Measurements from ENCODE around the gene U2AF1L4. TPM values are rescaled to one million over a fixed set of nuclear protein-coding genes. Genes with fewer than 3 reads are reported as not detected.

The U2AF1L4 gene
- total RNA-seq, 1 experiment from 2014 or later = 6.0 TPM

DNA sequence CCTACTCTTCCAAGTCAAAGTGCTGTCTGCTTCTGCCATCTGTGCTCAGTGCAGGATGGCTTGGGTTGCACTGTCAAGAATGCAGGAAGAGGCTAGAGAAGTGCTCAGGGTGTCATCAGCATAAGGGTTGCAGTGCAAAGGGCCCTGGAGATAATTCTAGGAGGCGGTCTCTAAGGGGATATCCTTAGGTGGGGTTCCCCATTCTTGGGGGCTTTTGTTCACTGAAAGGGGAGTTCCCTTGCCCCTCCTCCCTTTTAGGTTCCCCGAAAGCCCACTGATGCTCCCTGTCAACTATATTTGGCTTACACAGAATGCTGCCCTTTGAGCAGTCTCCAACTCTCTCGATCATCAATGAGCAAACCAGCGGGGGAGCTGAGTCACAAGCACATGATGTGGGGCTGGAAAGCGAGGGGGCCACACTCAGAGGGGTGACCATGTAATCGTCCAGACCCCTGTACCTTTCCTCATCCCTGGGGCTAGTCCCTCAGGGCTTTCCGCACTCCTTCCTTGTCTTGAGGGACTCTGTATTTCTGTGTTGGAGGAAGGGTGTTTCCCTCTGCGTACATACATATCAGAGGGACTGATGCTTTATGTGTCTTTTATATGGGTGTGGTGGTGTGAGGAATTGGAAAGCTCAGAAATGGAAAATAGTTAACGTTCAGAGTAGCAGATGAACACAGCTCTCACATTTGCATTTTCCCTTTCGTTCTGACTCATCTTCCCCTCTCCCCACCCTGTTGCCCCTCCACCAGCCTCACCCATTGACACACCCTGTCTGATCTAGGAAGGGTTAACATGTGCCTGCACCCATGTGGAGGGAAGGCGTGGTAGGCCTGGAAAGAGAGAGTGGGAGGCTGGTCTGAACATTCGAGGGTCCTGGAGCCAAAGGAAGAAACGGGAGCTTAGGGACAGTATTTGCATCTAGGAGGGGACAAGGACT is 34.2 kb downstream of the U2AF1L4 start:
- DNase-seq (ENCODE audit: low read depth, low spot score) = no peak
- in situ Hi-C loops (cut with HindIII; ENCODE audit: low pct_unique_long_range_greater_than_20kb, low sequenced_read_pairs) = no loop called here

DNA sequence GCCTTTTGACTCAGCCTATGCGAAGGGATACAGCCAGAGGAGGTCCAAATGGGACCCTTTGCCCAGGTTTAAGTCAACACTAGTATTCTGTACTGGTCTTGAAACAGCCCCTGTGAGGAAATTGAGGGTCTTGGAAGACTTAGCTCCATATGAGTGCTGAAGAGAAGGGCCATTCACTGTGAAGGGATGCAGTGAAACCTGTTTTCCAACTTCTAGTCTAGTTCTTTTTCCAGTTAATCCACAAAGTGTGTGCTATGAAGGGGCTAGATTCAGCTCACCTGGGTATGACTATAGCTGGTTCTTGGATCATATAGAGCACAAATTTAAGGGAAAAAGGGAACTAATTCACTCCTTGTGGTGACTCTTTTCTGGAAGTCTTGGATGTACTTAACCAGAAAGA is 36.8 kb downstream of the U2AF1L4 start:
- no peak for DNase-seq (ENCODE audit: low read depth, low spot score)
- in situ Hi-C loops (cut with HindIII; ENCODE audit: low pct_unique_long_range_greater_than_20kb, low sequenced_read_pairs) = no loop called here

DNA sequence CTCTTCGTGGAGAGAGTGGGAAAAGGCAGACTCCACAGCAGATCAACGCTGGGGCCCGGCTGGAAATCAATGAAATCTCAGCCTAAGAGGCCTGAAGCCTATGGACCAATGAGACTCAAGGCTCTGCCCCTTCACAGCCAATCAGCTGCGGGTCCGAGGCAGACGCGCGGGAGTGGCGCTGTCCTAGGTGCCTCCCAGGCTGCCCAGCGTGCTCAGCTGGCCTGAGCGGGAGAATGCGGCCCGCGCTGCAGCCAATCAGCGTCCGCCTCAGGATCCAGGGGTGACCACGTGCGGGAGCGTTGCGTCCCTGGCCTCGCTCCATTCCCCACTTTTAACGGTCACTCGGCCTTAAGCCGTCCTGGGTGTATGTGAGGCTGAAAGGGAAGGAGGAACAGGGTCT is 41.0 kb downstream of the U2AF1L4 start, which contains the start of gene ZBTB32:
Gene ZBTB32 (plus strand): TSS at position 341 of the 400 bp plus-strand sequence. CDS start 10,069 bp downstream, outside the sequence.
- in situ Hi-C loops (cut with HindIII; ENCODE audit: low pct_unique_long_range_greater_than_20kb, low sequenced_read_pairs) = no loop called here
- DNase-seq (ENCODE audit: low read depth, low spot score) = no peak

DNA sequence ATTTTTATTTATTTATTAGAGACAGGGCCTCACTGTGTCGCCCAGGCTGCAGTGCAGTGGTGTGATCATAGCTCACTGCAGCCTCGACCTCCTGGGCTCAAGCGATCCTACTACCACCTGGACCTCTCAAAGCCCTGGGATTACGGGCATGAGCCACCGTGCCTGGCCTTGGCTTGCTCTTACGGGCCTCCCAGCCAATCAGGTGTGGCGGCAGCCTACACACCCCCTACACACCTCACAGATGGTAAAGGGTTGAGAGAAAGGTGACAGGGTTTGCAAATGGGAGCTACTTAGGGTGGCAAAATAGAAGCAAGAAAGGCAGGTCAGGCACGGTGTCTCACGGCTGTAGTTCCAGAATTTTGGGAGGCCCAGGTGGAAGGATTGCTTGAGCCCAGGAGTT is 41.9 kb downstream of the U2AF1L4 start:
- no peak for DNase-seq (ENCODE audit: low read depth, low spot score)
- in situ Hi-C loops (cut with HindIII; ENCODE audit: low pct_unique_long_range_greater_than_20kb, low sequenced_read_pairs) = no loop called here

DNA sequence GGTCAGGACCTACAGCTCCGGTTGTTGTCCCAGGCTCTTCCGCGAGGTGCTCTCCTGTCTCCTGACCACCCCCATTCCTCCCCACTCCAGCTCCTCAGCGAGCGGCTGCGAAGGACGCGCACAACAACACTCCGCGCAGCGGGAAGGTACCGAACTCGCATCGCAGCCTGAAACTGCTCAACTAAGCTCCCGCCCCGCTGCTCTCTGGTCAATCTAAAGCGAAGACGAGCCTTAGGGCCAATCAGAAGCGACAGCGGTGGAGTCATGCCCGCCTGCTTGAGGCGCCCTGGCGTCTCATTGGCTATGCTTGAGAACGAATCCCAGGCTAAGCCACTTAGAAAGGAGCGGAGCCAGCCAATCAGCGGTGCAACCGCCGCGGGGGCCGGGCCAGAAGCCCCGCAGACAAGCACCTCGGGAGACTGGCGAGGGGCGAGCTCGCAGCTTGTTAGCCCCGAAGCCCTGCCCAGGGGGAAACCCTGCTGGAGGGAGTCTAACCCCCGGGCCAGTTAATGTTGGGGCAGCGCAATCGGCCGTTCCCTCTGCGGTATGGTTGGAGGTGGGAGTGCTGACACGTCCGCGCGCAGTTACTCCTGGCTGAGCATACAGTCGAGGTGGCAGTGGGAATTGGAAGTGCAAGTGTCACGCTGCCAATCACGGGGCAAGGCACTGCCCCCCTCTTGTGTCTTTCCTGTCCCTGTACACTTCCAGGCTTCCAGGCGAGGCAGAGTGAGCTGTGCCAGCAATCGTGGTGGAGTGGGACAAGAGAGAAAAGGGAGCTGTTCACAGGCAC is 42.8 kb downstream of the U2AF1L4 start:
- DNase-seq (ENCODE audit: low read depth, low spot score) = peak; percentile 98
- in situ Hi-C loops (cut with HindIII; ENCODE audit: low pct_unique_long_range_greater_than_20kb, low sequenced_read_pairs) = no loop called here

DNA sequence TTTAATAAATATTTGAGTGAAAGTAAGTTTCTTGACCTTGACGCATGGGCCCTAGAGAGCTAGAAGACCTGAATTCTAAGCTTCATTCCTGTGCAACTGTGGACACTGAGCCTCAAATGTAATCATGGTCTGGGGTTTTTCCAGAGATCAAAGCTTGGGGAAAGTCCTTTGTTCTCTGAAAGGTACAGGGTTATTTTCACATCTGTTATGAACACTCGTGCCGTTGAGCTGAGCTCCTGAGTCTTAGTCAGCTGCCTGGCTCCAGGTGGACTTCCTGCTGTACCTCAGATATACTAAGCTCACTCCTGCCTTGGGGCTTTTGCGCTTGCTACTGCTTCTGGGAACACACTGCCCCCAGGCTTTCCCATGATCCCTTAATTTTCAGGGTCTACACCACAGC is 48.4 kb downstream of the U2AF1L4 start:
- DNase-seq (ENCODE audit: low read depth, low spot score) = no peak
- in situ Hi-C loops (cut with HindIII; ENCODE audit: low pct_unique_long_range_greater_than_20kb, low sequenced_read_pairs) = no loop called here

DNA sequence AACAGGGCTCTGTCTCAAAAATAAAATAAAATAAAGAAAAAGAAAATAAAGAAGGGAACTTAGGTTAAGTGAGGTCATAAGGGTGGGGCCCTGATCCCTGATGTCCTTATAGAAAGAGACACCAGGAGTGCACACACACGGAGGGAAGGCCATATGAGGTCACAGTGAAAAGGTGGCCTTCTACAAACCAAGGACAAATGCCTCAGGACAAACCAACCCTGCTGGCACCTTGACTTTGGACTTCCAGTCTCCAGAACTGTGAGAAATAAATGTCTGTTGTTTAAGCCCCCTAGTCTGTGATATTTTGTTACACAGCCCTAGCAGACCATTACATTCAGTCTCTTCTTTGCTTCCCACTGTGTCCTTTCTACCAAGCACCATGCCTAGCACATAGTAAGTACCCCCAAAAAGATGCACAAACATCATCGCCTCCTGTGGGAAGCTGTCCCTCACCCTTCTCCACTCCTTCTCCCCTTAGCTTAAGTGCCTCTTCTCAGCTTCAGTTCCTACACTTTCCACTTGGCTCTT is 49.3 kb downstream of the U2AF1L4 start:
- in situ Hi-C loops (cut with HindIII; ENCODE audit: low pct_unique_long_range_greater_than_20kb, low sequenced_read_pairs) = no loop called here
- no peak for DNase-seq (ENCODE audit: low read depth, low spot score)

DNA sequence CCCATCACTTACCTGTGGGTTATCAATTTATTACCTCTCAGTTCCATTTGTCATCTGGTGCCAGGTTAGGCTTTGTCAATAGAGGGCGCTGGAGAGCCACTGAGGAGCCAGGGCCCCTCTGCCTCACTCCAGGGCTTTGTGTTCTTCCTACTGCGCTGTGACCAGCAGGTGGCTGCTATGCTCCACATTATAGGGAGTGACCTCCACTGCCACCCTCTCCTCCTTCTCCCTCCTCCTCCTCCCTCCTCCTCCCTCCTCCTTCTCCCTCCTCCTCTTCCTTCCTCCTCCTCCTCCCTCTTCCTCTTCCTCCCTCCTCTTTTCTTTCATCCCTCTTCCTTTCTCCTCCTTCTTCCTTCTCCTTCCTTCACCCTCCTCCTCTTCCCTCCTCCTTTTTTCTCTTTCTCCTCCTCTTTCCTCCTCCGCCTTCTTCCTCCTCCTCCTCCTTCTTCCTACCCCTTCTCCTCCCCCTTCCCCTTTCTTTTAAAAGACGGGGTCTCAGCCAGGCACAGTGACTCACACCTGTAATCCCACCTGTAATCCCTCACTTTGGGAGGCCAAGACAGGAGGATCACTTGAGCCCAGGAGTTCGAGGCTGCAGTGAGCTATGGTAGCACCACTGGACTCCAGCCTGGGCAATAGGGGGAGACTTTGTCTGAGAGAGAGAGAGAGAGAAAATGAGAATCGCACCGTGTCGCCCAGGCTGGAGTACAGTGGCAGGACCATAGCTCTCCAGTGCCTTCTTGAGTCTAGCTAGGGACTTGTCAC is 51.2 kb downstream of the U2AF1L4 start:
- DNase-seq (ENCODE audit: low read depth, low spot score) = peak; percentile 91
- in situ Hi-C loops (cut with HindIII; ENCODE audit: low pct_unique_long_range_greater_than_20kb, low sequenced_read_pairs) = no loop called here

DNA sequence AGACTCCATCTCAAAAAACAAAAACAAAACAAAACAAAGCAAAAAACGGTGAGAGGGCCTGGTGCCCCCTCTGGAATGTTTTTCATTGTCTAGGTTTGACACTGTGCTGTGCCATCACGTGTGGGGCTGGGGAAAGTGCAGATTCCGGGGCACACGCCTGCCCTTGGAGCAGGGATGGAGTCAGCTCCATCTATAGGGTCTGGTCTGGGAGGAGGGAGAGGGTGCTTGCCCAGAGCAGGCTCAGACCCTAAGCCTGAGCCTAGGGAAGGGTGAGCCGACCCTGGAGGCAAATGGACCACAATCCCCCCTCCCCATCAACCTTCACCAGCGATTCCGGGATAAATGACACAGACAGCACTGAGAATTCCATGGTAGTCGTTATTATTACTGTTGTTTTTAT is 51.8 kb downstream of the U2AF1L4 start:
- in situ Hi-C loops (cut with HindIII; ENCODE audit: low pct_unique_long_range_greater_than_20kb, low sequenced_read_pairs) = no loop called here
- DNase-seq (ENCODE audit: low read depth, low spot score) = no peak

Other genes starting within 250 kb of the U2AF1L4 start
- gene DMKN, start 231.8 kb downstream of the U2AF1L4 start, total RNA-seq (2014; rRNA removed; shearing (Covaris generic)) = 16.7 and 23.0 TPM in 2 replicates
- 0.11 TPM in 1 of 2 replicates, not detected in the other for gene SBSN, start 217.1 kb downstream of the U2AF1L4 start, total RNA-seq (2014; rRNA removed; shearing (Covaris generic))
- gene GAPDHS, start 212.0 kb downstream of the U2AF1L4 start, total RNA-seq (2014; rRNA removed; shearing (Covaris generic)) = 3.2 and 3.6 TPM in 2 replicates
- gene TMEM147, start 199.8 kb downstream of the U2AF1L4 start, total RNA-seq (2014; rRNA removed; shearing (Covaris generic)) = 582 and 591 TPM in 2 replicates
- gene ATP4A, start 181.8 kb downstream of the U2AF1L4 start, total RNA-seq (2014; rRNA removed; shearing (Covaris generic)) = not detected in 2 replicates
- not detected in 2 replicates for gene PMIS2, start 159.2 kb downstream of the U2AF1L4 start, total RNA-seq (2014; rRNA removed; shearing (Covaris generic))
- gene HAUS5, start 132.7 kb downstream of the U2AF1L4 start, total RNA-seq (2014; rRNA removed; shearing (Covaris generic)) = 9.2 and 11.1 TPM in 2 replicates
- gene RBM42, start 116.4 kb downstream of the U2AF1L4 start, total RNA-seq (2014; rRNA removed; shearing (Covaris generic)) = 54.5 and 58.2 TPM in 2 replicates
- 0.40 TPM in 1 of 2 replicates, not detected in the other for gene ETV2, start 103.7 kb downstream of the U2AF1L4 start, total RNA-seq (2014; rRNA removed; shearing (Covaris generic))
- 568 and 619 TPM in 2 replicates for gene COX6B1, start 97.1 kb downstream of the U2AF1L4 start, total RNA-seq (2014; rRNA removed; shearing (Covaris generic))
- not detected in 2 replicates for gene UPK1A, start 78.9 kb downstream of the U2AF1L4 start, total RNA-seq (2014; rRNA removed; shearing (Covaris generic))
- not detected in 2 replicates for gene ZBTB32, start 40.9 kb downstream of the U2AF1L4 start, total RNA-seq (2014; rRNA removed; shearing (Covaris generic))
- 3.7 and 5.9 TPM in 2 replicates for gene KMT2B, start 27.4 kb downstream of the U2AF1L4 start, total RNA-seq (2014; rRNA removed; shearing (Covaris generic))
- 1.5 and 6.9 TPM in 2 replicates for gene IGFLR1, start 3.0 kb downstream of the U2AF1L4 start, total RNA-seq (2014; rRNA removed; shearing (Covaris generic))
- 51.5 and 56.0 TPM in 2 replicates for gene PSENEN, start 233 bp upstream of the U2AF1L4 start, total RNA-seq (2014; rRNA removed; shearing (Covaris generic))
- 5.3 and 7.7 TPM in 2 replicates for gene LIN37, start 3.2 kb upstream of the U2AF1L4 start, total RNA-seq (2014; rRNA removed; shearing (Covaris generic))
- gene HSPB6, start 11.6 kb upstream of the U2AF1L4 start, total RNA-seq (2014; rRNA removed; shearing (Covaris generic)) = not detected in 2 replicates
- gene PROSER3, start 12.8 kb upstream of the U2AF1L4 start, total RNA-seq (2014; rRNA removed; shearing (Covaris generic)) = 1.3 and 1.7 TPM in 2 replicates
- 0.83 and 0.87 TPM in 2 replicates for gene ARHGAP33, start 30.1 kb upstream of the U2AF1L4 start, total RNA-seq (2014; rRNA removed; shearing (Covaris generic))
- gene PRODH2, start 67.4 kb upstream of the U2AF1L4 start, total RNA-seq (2014; rRNA removed; shearing (Covaris generic)) = not detected in 2 replicates
- gene NPHS1, start 107.1 kb upstream of the U2AF1L4 start, total RNA-seq (2014; rRNA removed; shearing (Covaris generic)) = not detected in 2 replicates
- gene KIRREL2, start 111.5 kb upstream of the U2AF1L4 start, total RNA-seq (2014; rRNA removed; shearing (Covaris generic)) = 1.7 and 2.4 TPM in 2 replicates
- gene APLP1, start 123.2 kb upstream of the U2AF1L4 start, total RNA-seq (2014; rRNA removed; shearing (Covaris generic)) = 9.2 and 13.5 TPM in 2 replicates
- gene NFKBID, start 155.1 kb upstream of the U2AF1L4 start, total RNA-seq (2014; rRNA removed; shearing (Covaris generic)) = 1.1 and 1.9 TPM in 2 replicates
- gene HCST, start 157.1 kb upstream of the U2AF1L4 start, total RNA-seq (2014; rRNA removed; shearing (Covaris generic)) = not detected in 2 replicates
- gene TYROBP, start 162.9 kb upstream of the U2AF1L4 start, total RNA-seq (2014; rRNA removed; shearing (Covaris generic)) = not detected in 2 replicates
- gene LRFN3, start 191.0 kb upstream of the U2AF1L4 start, total RNA-seq (2014; rRNA removed; shearing (Covaris generic)) = 1.8 and 3.3 TPM in 2 replicates
- gene SDHAF1, start 249.8 kb upstream of the U2AF1L4 start, total RNA-seq (2014; rRNA removed; shearing (Covaris generic)) = 13.3 and 14.1 TPM in 2 replicates